ENCODE results near the gene EFR3B.
"Not testable (repeated sequence)": the region's sequence is repeated elsewhere in the genome, so short reads cannot be mapped to it uniquely, and the experiment has no call there.

EFR3B gene

DNA sequence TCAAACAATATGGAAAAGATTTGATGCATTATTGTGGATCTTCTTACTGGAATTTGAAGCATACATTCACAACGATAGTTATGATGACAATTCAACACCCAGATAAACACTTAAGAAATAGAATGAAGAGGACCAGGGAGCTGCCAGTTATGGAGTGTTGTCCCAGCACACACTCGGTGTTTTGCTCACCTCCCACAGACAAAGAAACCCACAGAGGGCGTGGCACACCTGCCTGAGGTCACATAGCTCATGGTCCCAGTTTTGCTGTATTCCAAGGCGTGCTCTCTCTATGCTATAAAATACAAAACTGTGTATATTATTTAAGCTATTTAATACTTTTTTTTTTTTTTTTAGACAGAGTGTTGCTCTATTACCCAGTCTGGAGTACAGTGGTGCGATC is 31.1 kb downstream of the EFR3B start:
- no peak for DNase-seq

DNA sequence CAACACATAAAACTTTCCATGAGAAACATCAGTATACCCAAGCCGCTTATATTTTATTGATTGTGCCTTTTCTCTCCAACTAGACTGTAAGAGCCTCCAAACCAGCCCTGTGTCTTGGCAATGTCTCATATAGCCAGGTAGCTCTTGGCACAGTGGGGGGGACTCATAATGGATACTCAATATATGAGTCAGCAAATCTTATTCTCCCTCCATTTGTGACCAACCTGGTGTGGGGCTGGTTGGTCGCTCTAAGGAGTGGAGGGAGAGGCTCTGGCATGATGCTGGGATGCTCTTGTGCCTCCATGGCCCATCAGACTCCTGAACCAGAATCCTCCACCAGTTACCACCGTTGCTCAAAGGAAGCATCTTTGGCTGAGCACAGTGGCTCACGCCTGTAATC is 32.0 kb downstream of the EFR3B start:
- no peak for DNase-seq

DNA sequence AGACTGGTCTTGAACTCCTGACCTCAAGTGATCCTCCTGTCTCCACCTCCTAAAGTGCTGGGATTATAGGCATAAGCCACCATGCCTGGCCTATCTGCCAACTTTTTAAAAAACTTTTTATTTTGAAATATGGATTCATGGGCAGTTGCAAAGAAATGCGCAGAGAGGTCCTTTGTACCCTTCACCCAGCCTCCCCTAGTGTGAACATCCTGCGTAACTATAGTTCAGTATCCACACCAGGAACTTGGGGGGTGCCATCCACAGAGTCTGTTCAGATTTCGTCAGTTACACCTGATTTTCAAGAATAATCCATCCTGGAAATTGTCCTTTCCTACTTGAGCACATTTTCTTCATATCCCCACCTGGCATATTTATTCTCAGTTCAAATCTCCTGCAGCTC is 33.0 kb downstream of the EFR3B start:
- no peak for DNase-seq

DNA sequence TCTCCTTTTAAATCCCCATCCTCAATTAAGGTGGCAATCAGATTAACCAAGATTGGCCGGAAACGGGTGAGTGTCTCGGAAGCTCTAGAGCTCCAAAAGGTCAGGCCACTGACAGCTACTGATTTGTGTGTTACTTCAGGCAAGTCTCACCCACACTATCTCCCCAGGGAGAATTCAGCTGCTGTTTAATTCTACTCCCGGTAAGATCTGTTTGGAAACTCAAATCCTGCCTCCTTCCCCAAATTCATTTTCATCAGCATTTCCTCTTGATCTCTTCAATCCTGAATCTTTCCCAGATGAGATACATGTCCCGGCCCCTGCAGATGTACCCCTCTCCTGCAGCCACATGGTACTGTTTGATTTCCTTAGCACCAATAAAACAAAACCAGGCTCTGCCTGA is 34.9 kb downstream of the EFR3B start:
- no peak for DNase-seq

DNA sequence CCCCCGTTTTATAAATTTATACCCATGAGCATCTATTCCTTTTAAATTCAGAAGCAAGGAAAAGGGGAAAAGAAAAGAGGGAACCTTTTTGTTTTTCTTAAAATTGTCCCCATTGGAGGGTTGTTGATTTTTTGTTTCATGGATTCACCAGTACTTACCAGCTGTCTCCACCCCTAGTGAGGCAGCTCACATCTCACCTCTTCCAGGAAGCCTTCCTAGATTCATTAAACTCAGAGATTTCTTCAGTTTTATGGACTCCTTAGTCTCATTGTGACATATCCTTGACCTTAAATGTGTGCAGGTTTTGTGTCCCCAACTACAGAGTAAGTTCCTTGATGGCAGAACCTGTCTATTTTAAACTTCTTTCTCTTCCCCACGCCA is 35.9 kb downstream of the EFR3B start:
- DNase-seq: no peak

DNA sequence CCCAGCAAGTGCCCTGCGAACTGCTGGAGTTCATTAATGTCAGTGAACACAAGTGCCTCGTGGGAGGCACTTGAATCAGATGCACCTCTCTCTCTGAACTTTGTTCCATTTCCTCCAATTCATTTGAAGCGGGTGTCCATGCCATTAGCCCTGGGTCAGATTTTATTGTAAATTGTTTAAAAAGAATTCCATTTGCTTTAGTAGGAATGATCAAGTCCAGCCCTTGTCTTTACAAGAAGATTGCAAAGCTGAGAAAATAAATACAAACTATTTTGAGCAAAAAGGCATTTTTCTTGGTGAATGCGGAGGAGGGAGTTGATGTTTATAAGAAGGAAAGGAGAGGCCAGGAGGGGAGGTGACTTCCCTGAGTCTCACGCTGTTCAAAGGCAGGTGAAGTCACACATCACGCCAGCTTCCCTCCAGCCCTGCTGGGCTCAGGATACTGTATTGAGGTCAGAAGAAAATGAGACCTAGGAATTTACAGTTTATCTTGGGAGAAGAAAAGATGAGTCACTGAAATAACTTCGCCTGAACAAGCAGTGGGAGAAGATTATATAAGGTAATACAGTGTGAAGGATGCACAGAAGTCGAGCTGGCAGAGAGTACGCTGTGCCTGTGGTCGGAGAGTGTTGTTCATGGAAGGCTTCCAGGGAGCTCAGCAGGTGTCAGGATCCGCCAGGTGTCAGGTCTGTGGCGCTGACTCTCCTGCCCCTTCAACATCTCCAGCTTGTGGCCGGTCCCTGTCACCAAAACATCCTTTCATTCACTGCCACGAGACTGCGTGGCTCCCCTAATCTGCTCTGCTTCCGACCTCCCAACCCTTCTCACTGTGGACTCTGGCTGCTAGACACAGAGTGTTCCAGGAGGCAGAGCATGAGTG is 36.5 kb downstream of the EFR3B start:
- DNase-seq: no peak

DNA sequence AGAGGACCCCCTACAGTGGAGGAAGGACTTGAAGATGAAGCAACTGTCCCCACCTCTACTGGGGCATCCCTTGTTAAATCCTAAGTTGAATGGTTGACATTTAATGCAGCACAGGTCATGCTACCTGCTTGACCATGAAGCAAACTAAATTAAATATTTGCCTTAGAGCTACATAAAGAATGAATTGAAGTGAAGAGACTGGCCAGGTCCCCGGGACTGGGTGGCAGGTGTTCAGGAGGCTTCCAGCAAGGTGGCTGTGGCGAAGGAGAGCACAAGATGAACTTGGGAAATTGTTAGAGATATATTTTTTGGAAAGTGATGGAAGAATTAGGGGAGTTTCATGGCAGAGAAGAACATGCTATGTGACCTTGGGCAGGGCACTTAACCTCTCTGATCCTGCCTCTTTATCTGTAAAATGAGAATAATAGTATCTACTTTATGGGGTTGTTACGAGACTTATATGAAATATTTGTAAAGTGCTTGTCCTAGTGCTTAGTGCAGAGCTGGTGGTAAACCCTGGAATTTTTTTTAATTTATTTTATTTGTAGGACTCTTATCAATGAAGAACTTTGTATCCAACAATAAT is 37.3 kb downstream of the EFR3B start:
- no peak for DNase-seq

DNA sequence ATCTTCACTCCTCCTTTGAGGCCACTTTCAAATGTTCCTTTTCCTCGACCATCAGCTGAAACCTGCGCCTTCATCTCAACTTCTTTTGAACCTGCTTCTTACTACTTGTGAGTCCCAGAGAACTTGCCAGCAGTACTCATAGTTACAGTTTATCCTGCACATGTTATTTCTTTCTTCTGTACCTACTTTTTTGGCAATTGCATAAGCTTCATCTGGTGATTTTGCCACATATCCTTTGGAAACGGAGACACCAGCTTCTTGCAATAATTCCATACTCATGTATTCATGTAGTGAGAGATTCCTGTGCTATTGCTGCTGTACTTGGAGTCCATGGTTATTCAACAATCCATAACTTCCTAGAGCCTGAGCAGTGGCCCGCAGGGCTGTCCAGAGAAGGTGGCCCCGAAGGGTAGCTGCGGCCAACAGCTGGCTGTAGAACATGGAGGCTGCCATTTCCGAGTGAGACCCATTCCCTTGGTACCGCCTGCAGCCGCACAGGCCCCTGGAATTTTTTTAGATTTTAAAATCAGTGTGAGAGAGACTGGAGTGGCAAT is 39.4 kb downstream of the EFR3B start:
- no peak for DNase-seq

DNA sequence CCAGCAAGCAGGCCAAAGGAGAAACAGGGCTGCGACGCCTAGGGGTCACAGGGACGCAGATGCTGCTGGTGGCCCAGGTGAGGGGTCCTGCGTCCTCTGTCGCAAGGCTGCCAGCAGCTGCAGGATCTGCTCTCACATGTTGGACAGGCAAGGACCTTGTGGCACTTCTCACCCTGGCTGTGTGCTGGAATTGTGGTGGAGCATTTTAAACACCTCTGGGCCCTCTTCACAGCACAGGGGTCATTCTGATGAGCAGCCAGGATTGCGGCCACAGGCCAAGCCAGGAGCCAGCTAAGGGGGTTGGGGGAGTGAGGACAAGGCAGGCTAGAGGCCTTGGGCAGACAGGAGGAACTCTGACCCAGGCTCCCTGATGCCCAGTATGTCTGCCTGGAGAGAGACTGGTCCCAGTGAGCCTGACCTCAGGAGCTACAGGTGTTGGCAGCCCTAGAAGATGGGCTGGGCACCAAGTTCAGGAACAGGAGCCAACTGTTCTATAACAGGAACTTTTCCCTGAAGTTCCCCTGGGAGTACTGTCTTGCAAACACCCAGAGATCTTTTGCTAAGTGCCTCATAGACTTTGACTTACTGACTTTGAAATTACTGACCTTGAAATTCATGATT is 40.2 kb downstream of the EFR3B start:
- no peak for DNase-seq

DNA sequence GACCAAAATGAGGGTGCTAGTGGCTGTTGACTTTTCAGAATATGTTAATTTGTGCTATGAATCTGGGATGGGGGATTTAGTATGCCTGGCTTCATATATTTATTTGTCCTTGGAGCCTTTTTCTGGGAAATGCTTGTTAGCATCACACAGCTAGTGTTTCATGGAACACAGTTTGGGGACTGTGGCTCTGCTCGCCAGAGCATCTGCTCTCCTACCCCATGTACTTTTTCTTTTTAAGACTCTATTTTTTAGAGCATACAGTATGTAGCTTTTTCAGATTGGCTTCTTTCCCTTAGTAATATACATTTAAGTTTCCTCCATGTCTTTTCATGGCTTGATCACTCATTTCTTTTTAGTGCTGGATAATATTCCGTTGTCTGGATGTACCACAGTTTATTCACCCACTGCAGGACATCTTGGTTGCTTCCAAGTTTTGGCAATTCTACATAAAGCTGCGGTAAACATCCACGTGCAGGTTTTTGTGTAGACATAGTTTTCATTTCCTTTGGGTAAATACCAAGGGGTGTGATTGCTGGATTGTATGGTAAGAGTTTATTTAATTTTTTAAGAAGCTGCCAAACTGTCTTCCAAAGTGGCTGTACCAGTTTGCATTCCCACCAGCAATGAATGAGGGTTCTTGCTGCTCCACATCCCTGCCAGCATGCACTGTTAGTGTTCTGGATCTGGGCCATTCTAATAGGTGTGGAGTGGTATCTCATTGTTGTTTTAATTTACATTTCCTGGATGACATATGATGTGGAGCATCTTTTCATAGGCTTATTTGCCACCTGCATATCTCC is 44.1 kb downstream of the EFR3B start:
- no peak for DNase-seq

DNA sequence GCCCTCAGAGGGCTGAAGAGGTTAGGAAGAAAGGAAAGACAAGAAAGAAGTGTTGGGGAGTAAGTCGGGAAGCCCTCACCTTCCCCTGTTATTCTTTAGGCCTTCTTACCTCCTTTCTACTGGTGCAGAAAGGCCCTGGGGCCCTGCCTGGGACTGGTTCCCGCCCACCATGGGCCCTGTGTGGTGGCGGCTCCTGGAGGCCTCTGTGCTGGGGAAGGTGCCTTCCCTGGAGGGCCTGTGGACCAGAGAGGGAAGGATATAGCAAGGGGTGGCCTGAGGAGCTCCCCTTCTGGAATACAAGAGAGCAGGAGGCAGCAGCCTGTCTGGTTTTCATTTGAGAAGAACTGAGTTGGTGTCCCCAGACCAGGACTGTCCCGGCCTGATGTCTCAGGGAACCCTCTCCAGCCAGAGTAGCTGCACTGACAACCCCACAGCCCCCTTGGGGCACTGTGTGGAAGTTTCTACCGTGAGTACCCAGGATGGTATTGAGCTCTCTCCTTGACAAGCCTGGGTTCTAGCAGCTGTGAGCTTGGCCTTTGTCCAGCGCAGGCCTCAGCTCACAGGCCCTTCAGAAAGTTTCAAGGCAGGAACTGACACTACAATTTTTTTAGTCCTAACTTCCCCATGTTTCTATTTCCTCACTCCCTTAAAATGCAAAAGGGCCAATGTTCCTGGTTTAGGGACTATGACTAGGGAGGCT is 47.1 kb downstream of the EFR3B start:
- no peak for DNase-seq

DNA sequence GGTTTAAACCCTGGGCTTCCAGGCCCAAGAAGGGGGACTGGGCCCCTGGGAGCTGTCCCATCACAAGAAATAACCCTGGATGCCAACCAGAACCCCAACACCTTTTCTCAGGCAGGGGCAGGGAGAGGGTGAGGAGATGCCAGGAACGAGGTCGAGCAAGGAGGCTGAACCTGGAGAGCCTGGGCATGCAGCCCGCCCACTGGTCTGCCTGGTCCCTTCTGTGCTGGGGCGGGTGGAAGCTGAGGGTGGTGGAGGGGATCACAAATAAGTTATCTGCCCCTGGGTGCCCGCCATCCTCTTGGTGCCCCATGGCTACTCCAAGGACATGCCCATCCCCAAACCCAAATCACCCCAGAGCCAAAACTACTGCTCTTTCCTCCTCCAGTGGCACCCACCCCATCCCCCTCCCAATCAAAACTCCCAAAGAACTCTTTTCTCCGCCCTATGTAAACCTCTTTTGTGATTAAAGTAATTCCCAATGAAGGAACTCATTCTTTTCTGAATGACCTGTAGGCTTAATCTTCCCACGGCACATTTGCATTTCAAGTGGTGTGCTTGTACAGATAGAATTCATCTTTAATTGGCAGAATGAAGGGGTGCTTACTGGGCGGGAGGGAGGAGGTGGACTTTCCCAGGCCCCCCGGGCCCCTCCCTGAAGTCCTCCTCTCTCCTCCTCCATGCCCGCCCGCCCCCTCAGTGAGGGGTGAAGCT is 47.9 kb downstream of the EFR3B start:
- DNase-seq: no peak

DNA sequence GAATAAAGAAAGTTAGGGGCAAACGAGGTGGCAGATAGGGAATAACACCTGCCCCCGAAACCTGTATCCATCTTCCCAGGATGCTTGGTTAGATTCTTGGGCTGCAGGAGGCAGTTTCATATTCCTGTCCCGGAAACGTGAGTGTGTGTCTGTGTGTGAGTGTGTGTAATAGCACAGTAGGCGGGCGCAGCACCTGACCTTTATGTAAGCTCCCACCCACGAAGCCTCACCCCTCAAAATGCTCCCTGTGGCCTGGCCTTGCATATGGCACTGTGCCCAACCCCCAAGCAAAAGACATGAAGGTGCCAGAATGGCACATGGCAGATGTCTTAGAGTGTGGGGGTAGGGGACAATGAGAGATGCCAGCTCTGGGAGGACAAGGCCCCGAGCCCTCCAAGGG is 48.9 kb downstream of the EFR3B start:
- DNase-seq: no peak

DNA sequence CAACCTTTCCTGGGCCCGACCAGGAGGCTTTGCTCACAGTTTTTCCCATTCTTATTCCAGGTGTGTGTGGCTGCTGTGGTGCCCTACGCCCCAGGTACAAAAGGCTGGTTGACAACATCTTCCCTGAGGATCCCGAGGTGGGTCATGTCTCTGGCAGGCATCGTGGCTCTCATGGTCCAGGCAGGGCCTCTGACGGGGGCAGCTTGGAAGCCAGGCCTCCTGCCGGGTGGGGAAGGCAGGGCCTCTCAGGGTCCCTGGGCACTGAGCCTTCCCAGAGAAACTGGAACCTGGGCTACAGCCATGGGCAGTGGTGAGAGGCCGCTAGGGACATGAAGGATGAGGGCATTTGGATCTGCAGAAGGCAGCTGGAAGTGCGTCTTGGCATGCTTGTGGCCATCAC is 49.4 kb downstream of the EFR3B start:
- no peak for DNase-seq

DNA sequence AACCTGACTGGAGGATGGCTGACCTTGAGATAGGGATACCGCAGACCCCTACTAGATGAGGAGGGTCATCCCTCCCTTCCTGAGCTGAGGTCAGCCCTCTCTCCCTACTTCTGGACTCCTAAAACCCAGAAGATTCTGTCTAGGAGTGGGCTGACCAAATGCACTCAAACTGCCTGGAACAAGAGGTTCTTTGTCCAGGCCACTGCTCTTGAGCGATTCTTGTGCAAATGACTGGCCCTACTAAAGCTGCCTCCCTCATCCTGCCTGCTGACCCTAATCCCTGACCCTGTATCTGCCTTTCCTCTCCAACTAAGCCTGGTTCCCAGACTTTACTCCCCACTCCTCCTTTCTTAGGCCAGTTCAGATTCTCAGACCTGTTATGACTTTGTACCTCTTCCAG is 56.2 kb downstream of the EFR3B start:
- DNase-seq: no peak

DNA sequence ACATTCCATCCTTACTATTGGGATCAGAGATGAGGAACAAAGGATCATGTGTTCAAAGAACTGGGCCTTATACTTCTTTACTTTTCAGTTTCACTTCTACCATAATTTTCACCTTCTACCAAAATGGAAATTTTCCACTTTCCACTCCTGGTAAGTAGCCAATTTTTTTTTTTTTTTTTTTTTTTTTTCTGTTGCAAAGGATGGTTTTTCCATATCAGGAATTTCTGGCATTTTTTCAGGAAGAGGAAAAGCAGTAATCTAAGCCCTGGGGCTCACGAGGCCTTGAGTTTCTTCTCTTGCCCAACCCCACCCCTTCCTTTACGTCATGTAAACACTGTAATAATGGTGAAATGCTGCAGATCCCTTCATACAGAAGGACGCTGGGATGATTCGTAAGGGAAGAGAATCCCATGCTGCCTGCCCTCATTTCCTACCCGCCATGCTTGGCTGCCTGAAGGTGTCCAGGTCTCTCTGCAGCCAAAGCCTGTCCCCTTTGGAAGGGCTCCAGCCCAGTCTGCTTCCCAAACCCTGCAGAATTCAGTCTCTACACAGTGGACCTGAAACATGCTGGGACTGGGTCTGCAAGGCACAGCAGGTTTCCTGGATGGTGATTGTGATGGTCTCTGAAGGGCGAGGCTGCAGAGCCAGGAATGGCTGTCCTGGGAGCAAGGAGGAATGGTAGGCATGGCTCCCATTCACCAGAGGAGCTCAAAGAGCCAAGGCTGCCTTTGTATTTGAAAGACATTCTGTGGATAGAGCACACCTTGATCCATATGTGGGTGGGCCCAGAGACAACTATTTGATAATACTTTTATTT is 57.0 kb downstream of the EFR3B start:
- no peak for DNase-seq

DNA sequence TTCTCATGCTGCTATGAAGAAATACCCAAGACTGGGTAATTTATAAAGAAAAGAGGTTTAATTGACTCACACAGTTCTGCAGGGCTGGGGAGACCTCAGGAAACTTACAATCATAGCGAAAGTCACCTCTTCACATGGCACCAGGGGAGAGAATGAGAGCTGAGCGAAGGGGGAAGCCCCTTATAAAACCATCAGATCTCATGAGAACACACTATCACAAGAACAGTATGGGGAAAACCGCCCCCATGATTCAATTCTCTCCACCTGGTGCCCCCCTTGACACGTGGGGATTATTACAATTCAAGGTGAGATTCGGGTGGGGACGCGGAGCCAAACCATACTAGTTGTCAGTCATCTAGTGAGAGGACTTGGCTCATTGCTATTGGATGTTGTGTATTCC is 60.5 kb downstream of the EFR3B start:
- DNase-seq: not testable (repeated sequence)

DNA sequence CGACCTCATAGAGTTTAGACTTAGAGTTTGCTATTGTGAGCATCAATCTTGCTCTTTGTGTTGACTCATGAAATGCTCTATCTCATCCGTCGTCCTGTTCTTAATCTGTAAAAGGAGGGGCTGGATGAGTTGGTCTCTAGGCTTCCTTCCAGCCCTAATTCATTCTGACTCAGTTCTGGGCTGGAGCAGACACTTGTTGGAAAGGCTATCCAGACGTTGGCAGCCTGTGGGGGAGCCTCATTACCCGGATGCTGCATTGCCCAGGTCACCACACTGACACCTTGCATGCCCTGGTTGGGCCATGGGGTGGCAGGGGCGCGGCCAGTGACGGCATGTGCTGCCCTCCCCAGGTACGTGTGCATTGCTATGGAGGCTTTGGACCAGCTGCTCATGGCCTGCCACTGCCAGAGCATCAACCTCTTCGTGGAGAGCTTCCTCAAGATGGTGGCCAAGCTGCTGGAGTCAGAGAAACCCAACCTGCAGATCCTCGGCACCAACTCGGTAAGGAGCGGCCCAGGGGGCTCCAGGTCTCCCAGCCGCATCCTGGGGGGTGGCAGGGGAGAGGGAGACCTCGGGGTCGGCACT is 61.5 kb downstream of the EFR3B start:
- no peak for DNase-seq

DNA sequence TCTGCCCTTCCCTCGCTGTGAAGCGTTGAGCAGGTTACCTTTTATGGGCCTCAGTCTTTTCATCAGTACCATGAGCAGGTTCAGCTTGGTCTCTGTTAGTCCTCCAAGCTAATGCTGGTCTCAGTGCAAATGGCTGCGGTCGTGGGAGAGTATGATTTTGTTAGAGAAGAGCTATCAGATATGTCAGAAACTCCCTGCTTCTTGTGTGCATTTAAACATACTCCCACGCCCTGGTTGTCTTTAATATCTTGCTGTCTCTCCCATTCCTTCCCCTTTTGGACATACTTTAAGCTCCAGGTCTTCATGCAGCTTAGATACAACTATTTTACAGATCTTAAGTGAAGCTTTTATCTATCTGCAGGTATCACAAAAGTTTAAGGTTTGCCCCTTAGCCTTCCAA is 62.9 kb downstream of the EFR3B start:
- DNase-seq: no peak

DNA sequence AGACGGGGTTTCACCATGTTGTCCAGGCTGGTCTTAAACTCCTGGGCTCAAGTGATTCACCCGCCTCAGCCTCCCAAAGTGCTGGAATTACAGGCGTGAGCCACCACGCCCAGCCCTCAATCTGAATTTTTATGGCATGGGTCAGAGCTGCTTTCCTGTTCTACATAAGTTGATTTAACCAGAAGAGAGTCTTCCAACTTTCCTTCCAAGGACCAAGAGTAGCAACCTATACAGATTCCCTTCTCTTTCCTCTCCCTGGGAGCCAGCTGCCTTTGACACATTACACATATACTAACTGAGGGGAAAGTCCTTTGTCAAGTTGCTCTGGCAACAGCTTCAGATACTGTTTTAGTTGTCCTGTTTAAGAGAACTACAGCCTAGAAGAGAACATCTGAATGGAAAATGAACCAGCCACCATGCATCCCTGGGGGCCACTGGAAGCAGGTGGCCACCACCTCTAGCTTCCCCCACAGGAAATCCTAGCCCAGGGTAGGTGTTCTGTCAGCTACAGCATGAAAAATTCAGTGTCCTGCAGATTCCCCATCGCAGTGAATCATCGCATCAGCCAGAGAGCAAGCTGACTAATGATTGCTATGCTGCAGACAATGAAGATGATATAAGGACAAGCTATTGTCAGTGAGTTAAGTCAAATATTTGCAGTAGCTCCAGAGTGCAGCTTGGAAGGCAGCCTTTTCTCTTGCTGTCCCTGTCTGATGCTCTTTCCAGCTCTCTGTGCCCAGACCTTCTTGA is 63.6 kb downstream of the EFR3B start:
- DNase-seq: no peak
